HG02610 (cell line): ENCODE results near the gene VWC2.

ENCODE experiments used
- ATAC-seq: cut with Tn5 transposase; IDR thresholded peaks from one replicate; pipeline ENCODE4 v1.9.1; 2021; ENCODE audit warnings: mild to moderate bottlenecking, moderate library complexity; ENCODE audit not compliant: unreplicated experiment

The VWC2 gene

GRCh38 chr7:49927631-49928030 lies 154.2 kb downstream of the VWC2 start:
- ATAC-seq: no peak

DNA sequence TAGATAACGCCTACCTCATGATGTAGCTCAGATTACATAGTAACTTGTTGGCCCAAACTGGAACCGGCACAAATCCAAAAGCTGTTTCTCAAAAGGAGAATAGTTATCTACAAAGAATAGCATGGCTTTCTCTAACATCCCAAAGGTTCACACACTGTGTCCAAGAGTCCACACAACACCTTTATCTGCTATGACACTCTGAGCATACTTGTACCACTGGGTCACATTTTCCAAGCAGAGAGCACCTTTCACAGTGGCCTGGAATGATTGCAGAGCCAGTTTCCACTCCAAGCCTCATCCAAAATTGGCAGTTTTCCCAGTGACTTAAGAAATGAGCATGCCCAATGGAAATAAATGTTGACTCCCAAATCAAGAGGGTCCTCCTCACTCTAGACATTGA lies 155.3 kb downstream of the VWC2 start:
- no peak for ATAC-seq

DNA sequence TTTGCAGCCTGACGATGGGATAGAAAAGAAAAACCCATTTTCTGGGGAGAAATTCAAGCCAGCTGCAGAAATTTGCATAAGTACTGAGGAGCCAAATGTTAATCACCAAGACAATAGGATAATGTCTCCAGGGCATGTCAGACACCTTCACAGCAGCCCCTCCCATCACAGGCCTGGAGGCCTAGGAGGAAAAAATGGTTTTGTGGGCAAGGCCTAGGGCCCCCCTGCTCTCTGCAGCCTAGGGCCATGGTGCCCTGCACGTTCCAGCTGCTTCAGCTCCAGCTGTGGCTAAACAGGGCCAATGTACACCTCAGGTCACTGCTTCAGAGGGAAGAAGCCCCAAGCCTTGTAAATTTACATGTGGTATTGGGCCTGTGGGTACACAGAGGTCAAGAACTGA lies 158.2 kb downstream of the VWC2 start:
- no peak for ATAC-seq

DNA sequence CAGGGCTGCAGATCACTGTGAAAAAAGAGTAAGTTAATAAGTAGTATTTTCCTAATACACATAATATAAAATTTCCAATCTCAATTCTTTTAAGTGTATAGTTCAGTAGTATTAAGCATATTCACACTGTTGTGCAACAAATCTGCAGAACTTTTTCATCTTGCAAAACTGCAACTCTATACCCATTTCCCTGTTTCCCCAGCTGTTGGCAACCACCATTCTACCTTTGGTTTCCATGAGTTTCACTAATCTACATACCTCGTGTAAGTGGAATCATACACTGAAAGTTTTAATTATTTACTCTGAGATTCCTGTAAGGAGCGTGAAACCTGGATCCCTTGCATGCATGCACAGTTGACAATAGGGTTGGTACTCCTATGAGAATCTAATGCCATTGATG lies 164.2 kb downstream of the VWC2 start:
- ATAC-seq: no peak
